GM21576 (cell line): Measurements from ENCODE around the gene ZNF70.

Source experiments
- ATAC-seq: cut with Tn5 transposase; IDR thresholded peaks from one replicate; pipeline ENCODE4 v1.9.1; 2021; ENCODE audit warnings: mild to moderate bottlenecking, moderate library complexity; ENCODE audit not compliant: unreplicated experiment

ZNF70 gene

GRCh38 chr22:23779731-23780130 is 28.8 kb upstream of the ZNF70 start:
- ATAC-seq = no peak

GRCh38 chr22:23779083-23779482 is 28.2 kb upstream of the ZNF70 start:
- no peak for ATAC-seq

- no peak for ATAC-seq
Measured at GRCh38 chr22:23778577-23778900, 27.6 kb upstream of the ZNF70 start.

GRCh38 chr22:23777776-23778576 is 27.1 kb upstream of the ZNF70 start:
- ATAC-seq = no peak

GRCh38 chr22:23775779-23776375 is 25.0 kb upstream of the ZNF70 start:
- no peak for ATAC-seq

GRCh38 chr22:23774922-23775436 is 24.1 kb upstream of the ZNF70 start:
- no peak for ATAC-seq

GRCh38 chr22:23774114-23774921 is 23.4 kb upstream of the ZNF70 start:
- no peak for ATAC-seq

- ATAC-seq = no peak
Measured at GRCh38 chr22:23773483-23774113, 22.7 kb upstream of the ZNF70 start.

GRCh38 chr22:23772649-23773473 is 21.9 kb upstream of the ZNF70 start, which contains the start of gene MMP11:
Gene MMP11, plus strand, starts transcription at chr22:23772849. Its CDS starts 22 bp downstream, at chr22:23772871.
- no peak for ATAC-seq

GRCh38 chr22:23772315-23772648 is 21.4 kb upstream of the ZNF70 start:
- ATAC-seq = no peak

- no peak for ATAC-seq
Measured at GRCh38 chr22:23769321-23769965, 18.5 kb upstream of the ZNF70 start.

GRCh38 chr22:23767673-23768548 is 17.0 kb upstream of the ZNF70 start, which contains the start of gene CHCHD10:
Gene CHCHD10, minus strand, starts transcription at chr22:23767972. Its CDS starts 98 bp downstream, at chr22:23767874.
- no peak for ATAC-seq

GRCh38 chr22:23767303-23767672 is 16.4 kb upstream of the ZNF70 start:
- ATAC-seq = no peak

GRCh38 chr22:23764899-23765881 is 14.3 kb upstream of the ZNF70 start:
- no peak for ATAC-seq

GRCh38 chr22:23763954-23764353 is 13.0 kb upstream of the ZNF70 start:
- no peak for ATAC-seq

GRCh38 chr22:23763579-23763945 is 12.7 kb upstream of the ZNF70 start:
- ATAC-seq = no peak

- ATAC-seq = no peak
Measured at GRCh38 chr22:23762842-23763578, 12.1 kb upstream of the ZNF70 start, which contains the start of gene C22orf15. Gene C22orf15, plus strand, starts transcription at chr22:23762990. Its CDS starts 317 bp downstream, at chr22:23763307.
